ENCODE data around the gene GAL. TPM values are rescaled to one million over a fixed set of nuclear protein-coding genes. Genes with fewer than 3 reads are reported as not detected.

GAL gene
- total and polyA plus RNA-seq, 4 experiments from 2014 or later = not detected

DNA sequence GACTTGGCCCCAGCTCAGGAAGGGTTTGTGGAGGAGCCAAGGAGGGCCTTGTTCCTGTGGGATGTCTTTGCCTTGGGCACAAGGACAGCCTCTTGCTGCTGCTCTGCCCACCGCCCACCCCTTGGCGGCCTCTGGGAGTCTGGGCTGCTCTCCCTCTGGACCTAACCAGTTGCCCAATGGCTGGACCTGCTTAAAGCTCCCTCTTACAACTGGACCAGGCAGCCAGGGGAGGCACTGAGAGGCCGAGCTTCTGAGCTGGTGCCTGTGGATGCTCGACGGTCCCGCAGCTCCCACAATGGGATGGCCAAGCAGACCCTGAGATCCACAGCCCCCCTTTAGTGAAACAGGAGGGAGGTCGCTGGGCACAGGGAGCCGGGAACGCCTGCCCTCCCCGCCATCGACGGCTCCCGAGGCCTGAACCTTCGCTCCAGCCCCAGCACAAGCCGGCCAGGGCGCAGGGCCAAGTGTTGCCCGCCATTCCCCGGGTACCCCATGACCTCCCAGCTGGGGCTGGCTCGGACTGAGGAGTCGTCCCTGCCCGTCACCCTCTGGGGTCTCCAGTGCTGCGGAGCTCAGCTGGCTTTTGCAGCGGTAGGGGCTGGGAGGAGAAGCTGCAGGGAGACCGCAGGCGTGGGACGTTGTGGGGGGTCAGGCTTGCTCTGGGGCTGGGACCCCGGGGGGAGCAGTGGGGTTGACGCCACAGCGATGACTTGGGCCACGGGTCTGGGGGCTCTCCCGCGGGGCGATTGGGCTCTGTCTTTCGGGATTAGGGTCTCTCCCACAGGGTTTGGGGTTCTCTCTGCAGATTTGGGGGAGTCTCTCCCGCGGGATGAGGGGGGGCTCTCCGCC is 584 bp upstream of the GAL start:
- H3K9me3 ChIP-seq (ENCODE audit: control insufficient read depth in 1 of 2, low read length in 2 of 2) = no peaks in the 10 kb centered on the region
- H3K9me3 Mint-ChIP-seq = peaks cover 0 to 2% (median 0%) of the 10 kb centered on the region in 8 donors
- no peak overlapping the region for H3K4me3 ChIP-seq (ENCODE audit: low read length in 2 of 2)
- H3K27ac Mint-ChIP-seq = no peak overlapping the region
- ChIA-PET CTCF (ENCODE audit: partially characterized antibody) (no interaction called here), POLR2A (ENCODE audit: partially characterized antibody) (no interaction called here)
- H3K4me1 Mint-ChIP-seq = peaks cover 0 to 15% (median 2%) of the 10 kb centered on the region in 4 donors
- H3K36me3 Mint-ChIP-seq = no peaks in the 10 kb centered on the region
- intact Hi-C loops (cut with micrococcal nuclease) = no loop called here
- H3K27me3 Mint-ChIP-seq = peaks cover 26 to 27% of the 10 kb centered on the region in 2 donors
- no peak overlapping the region for H3K27ac ChIP-seq (ENCODE audit: low read depth, low read length)
- DNase-seq = no peak
- H3K27me3 ChIP-seq (ENCODE audit: insufficient read depth, low read length) = peaks cover 23% of the 10 kb centered on the region
- no peaks in the 10 kb centered on the region for H3K4me1 ChIP-seq (ENCODE audit: insufficient read depth, low read length)
- H3K36me3 ChIP-seq (ENCODE audit: insufficient read depth, low read length) = no peaks in the 10 kb centered on the region
- no peak overlapping the region for H3K4me3 Mint-ChIP-seq

GRCh38 chr11:68685656-68686380 is 1.5 kb downstream of the GAL start:
- Histone ChIP-seq H3K36me3 (ENCODE audit: insufficient read depth, low read length) (no peaks in the 10 kb centered on the region), H3K27me3 (ENCODE audit: insufficient read depth, low read length) (peaks cover 23% of the 10 kb centered on the region), H3K4me1 (ENCODE audit: insufficient read depth, low read length) (peaks cover 14% of the 10 kb centered on the region), H3K4me3 (ENCODE audit: low read length in 2 of 2) (no peak overlapping the region), H3K9me3 (ENCODE audit: control insufficient read depth in 1 of 2, low read length in 2 of 2) (no peaks in the 10 kb centered on the region), H3K27ac (ENCODE audit: low read depth, low read length) (no peak overlapping the region)
- POLR2A ChIA-PET (ENCODE audit: partially characterized antibody) = no interaction called here
- Mint-ChIP-seq H3K27ac (no peak overlapping the region), H3K36me3 (no peaks in the 10 kb centered on the region), H3K4me1 (peaks cover 12 to 31% (median 15%) of the 10 kb centered on the region in 4 donors), H3K4me3 (peak overlapping the region in 6 of 8 donors; percentile 50 to 72 (median 63)), H3K9me3 (peaks cover 0 to 2% (median 0%) of the 10 kb centered on the region in 8 donors), H3K27me3 (peaks cover 26 to 29% of the 10 kb centered on the region in 2 donors)
- CTCF ChIA-PET (ENCODE audit: partially characterized antibody) = no interaction called here
- intact Hi-C loops (cut with micrococcal nuclease) = no loop called here
- no peak for DNase-seq

GRCh38 chr11:68686486-68686885 is 2.1 kb downstream of the GAL start:
- H3K27me3 Mint-ChIP-seq = peaks cover 28 to 29% of the 10 kb centered on the region in 2 donors
- no peak overlapping the region for H3K27ac Mint-ChIP-seq
- Histone ChIP-seq H3K4me1 (ENCODE audit: insufficient read depth, low read length) (peaks cover 20% of the 10 kb centered on the region), H3K27ac (ENCODE audit: low read depth, low read length) (no peak overlapping the region), H3K4me3 (ENCODE audit: low read length in 2 of 2) (no peak overlapping the region), H3K27me3 (ENCODE audit: insufficient read depth, low read length) (peaks cover 23% of the 10 kb centered on the region), H3K36me3 (ENCODE audit: insufficient read depth, low read length) (no peaks in the 10 kb centered on the region), H3K9me3 (ENCODE audit: control insufficient read depth in 1 of 2, low read length in 2 of 2) (no peaks in the 10 kb centered on the region)
- no peak for DNase-seq
- H3K36me3 Mint-ChIP-seq = no peaks in the 10 kb centered on the region
- ChIA-PET CTCF (ENCODE audit: partially characterized antibody) (no interaction called here), POLR2A (ENCODE audit: partially characterized antibody) (no interaction called here)
- peaks cover 19 to 38% (median 22%) of the 10 kb centered on the region in 4 donors for H3K4me1 Mint-ChIP-seq
- intact Hi-C loops (cut with micrococcal nuclease) = no loop called here
- peaks cover 0 to 2% (median 0%) of the 10 kb centered on the region in 8 donors for H3K9me3 Mint-ChIP-seq
- H3K4me3 Mint-ChIP-seq = no peak overlapping the region

DNA sequence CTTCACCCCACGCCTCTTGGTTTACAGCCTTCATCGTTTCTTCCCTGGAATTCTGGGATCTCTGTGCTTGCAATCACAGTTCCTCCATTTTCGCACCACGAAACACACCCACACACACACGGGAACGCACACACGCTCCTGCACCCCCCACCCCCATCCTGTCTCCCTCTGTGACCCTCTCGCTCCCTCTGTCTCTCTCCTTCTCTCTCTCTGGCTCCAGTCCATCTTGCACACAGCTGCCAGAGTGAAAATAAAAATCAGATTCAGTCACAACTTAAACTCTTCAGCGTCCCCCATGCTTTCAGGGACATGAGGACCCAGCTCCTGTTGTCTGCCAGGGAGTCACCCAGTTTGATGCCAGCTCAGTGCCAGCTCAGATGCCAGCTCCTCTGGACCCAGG is 3.0 kb downstream of the GAL start:
- Histone ChIP-seq H3K4me1 (ENCODE audit: insufficient read depth, low read length) (peaks cover 21% of the 10 kb centered on the region), H3K36me3 (ENCODE audit: insufficient read depth, low read length) (no peaks in the 10 kb centered on the region), H3K27me3 (ENCODE audit: insufficient read depth, low read length) (peaks cover 22% of the 10 kb centered on the region), H3K27ac (ENCODE audit: low read depth, low read length) (no peak overlapping the region), H3K4me3 (ENCODE audit: low read length in 2 of 2) (no peak overlapping the region), H3K9me3 (ENCODE audit: control insufficient read depth in 1 of 2, low read length in 2 of 2) (no peaks in the 10 kb centered on the region)
- no peak for DNase-seq
- Mint-ChIP-seq H3K9me3 (peaks cover 0 to 2% (median 0%) of the 10 kb centered on the region in 8 donors), H3K27me3 (peaks cover 26 to 29% of the 10 kb centered on the region in 2 donors), H3K4me3 (peak overlapping the region in 2 of 8 donors; percentile 4 to 10), H3K4me1 (peaks cover 18 to 39% (median 22%) of the 10 kb centered on the region in 4 donors), H3K27ac (peak overlapping the region in 1 of 7 donors; percentile 22), H3K36me3 (no peaks in the 10 kb centered on the region)
- ChIA-PET CTCF (ENCODE audit: partially characterized antibody) (no interaction called here), POLR2A (ENCODE audit: partially characterized antibody) (no interaction called here)
- intact Hi-C loops (cut with micrococcal nuclease) = no loop called here

DNA sequence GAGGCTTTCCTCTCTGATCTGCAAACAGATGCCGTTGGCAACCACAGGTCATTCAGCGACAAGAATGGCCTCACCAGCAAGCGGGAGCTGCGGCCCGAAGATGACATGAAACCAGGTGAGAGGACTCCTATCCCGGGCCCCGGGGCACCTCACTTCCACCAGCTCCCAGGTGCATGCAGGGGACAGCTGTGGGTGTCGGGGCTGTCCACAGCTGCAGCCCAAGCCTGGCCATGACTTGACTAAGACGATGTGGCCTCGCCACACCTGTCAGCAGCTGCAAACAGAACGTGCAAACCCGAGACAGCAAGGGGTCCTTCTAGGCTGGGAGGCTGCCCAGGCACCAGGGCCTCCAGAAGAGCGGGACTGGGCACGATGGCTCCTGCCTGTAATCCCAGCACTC is 3.6 kb downstream of the GAL start:
- Histone ChIP-seq H3K36me3 (ENCODE audit: insufficient read depth, low read length) (no peaks in the 10 kb centered on the region), H3K4me1 (ENCODE audit: insufficient read depth, low read length) (peaks cover 21% of the 10 kb centered on the region), H3K27me3 (ENCODE audit: insufficient read depth, low read length) (peaks cover 16% of the 10 kb centered on the region), H3K9me3 (ENCODE audit: control insufficient read depth in 1 of 2, low read length in 2 of 2) (no peaks in the 10 kb centered on the region), H3K4me3 (ENCODE audit: low read length in 2 of 2) (no peak overlapping the region), H3K27ac (ENCODE audit: low read depth, low read length) (no peak overlapping the region)
- POLR2A ChIA-PET (ENCODE audit: partially characterized antibody) = no interaction called here
- Mint-ChIP-seq H3K4me3 (peak overlapping the region in 1 of 8 donors; percentile 30), H3K4me1 (peaks cover 18 to 39% (median 22%) of the 10 kb centered on the region in 4 donors), H3K27me3 (peaks cover 22 to 24% of the 10 kb centered on the region in 2 donors), H3K36me3 (no peaks in the 10 kb centered on the region), H3K27ac (no peak overlapping the region), H3K9me3 (peaks cover 0 to 2% (median 0%) of the 10 kb centered on the region in 8 donors)
- CTCF ChIA-PET (ENCODE audit: partially characterized antibody) = no interaction called here
- DNase-seq = no peak
- intact Hi-C loops (cut with micrococcal nuclease) = no loop called here

DNA sequence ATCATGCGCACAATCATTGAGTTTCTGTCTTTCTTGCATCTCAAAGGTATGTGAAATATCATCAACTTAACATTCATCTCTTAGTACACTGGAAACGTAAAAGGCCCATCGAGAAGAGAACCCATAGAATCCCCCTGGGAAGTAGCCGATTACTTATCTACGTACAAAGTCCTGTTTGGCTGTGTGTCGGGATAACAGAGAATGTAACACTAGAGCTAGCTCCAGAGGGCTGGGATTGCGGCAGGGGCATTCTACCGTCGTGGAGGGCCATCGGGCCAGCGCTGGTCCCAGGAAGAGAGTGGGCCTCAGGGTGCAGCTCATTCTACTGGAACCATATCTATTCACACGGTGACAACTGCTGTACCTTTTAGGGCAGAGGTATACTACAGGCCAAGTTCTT is 4.5 kb downstream of the GAL start:
- Histone ChIP-seq H3K36me3 (ENCODE audit: insufficient read depth, low read length) (no peaks in the 10 kb centered on the region), H3K27ac (ENCODE audit: low read depth, low read length) (no peak overlapping the region), H3K27me3 (ENCODE audit: insufficient read depth, low read length) (peaks cover 9% of the 10 kb centered on the region), H3K4me1 (ENCODE audit: insufficient read depth, low read length) (peaks cover 21% of the 10 kb centered on the region), H3K9me3 (ENCODE audit: control insufficient read depth in 1 of 2, low read length in 2 of 2) (no peaks in the 10 kb centered on the region), H3K4me3 (ENCODE audit: low read length in 2 of 2) (no peak overlapping the region)
- peaks cover 0 to 2% (median 0%) of the 10 kb centered on the region in 8 donors for H3K9me3 Mint-ChIP-seq
- intact Hi-C loops (cut with micrococcal nuclease) = no loop called here
- CTCF ChIA-PET (ENCODE audit: partially characterized antibody) = no interaction called here
- no peaks in the 10 kb centered on the region for H3K36me3 Mint-ChIP-seq
- no peak overlapping the region for H3K4me3 Mint-ChIP-seq
- no peak for DNase-seq
- H3K27me3 Mint-ChIP-seq = peaks cover 20 to 22% of the 10 kb centered on the region in 2 donors
- peaks cover 18 to 39% (median 22%) of the 10 kb centered on the region in 4 donors for H3K4me1 Mint-ChIP-seq
- POLR2A ChIA-PET (ENCODE audit: partially characterized antibody) = no interaction called here
- H3K27ac Mint-ChIP-seq = peak overlapping the region in 2 of 7 donors; percentile 11 to 32
